GM21619 (cell line): Measurements from ENCODE around the gene RELA.
"Not testable (repeated sequence)": the region's sequence is repeated elsewhere in the genome, so short reads cannot be mapped to it uniquely, and the experiment has no call there.

Experiments
- ATAC-seq: cut with Tn5 transposase; IDR thresholded peaks from one replicate; pipeline ENCODE4 v1.9.1; 2021; ENCODE audit not compliant: unreplicated experiment

RELA gene

DNA sequence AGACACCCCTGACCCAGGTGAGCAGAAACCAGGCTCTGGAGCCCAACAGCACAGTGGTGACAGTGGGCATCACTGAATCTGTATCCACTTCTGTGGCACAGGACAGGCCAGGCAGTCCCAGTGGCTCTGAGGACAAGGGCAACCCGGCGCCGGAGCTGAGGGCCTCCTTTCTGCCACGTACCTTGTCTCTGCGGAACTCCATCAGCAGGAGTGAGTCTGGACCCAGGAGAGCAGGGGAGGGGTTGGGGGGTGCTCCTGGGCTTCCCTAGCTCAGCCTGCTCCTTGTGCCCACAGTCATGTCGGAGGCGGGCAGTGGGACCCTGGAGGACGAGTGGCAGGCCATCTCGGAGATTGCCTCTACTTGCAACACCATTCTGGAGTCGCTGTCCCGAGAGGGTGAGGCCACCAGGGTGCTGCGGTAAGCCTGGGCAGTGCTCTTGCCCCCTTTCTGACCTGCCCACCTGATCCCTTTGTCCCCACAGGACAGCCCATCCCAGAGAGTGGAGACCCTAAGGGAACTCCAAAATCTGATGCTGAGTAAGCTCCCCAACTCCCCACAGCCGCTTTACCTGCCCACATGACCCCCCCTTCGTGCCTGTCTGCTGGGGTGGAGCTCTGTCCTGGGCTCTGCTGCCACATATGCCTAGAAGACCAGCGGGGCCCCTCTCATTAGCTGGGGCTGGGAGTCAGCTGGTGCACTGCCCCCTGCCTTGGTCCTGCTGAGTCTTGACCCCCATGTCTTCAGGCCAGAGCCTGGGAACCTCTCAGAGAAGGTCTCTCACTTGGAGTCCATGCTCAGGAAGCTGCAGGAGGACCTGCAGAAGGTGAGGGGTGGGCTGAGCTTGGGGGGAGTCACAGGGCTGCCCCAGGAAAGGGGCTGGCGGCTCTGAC lies 12.8 kb downstream of the RELA start:
- no peak for ATAC-seq

DNA sequence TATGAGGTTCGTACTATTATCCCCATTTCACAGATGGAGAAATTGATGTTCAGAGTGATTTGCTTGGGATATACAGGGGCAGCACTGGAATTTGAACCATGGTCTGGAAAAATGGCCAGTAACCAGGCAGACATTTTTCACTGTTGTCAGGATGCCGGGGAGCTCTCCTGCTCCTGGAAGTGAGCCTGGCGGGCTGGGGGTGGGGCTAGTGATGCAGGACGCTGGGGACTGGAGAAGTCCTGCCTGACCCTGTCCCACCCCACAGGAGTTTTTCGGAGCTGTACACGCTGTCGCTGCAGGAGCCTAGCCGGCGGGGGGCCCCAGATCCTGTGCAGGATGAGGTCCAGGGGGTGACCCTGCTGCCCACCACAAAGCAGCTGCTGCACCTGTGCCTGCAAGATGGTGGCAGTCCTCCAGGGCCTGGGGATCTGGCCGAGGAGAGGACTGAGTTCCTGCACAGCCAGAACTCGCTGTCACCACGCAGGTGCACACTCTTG lies 13.7 kb downstream of the RELA start:
- no peak for ATAC-seq

- no peak for ATAC-seq
These were observed 15.6 kb downstream of the RELA start for GRCh38 chr11:65646958-65647701.

DNA sequence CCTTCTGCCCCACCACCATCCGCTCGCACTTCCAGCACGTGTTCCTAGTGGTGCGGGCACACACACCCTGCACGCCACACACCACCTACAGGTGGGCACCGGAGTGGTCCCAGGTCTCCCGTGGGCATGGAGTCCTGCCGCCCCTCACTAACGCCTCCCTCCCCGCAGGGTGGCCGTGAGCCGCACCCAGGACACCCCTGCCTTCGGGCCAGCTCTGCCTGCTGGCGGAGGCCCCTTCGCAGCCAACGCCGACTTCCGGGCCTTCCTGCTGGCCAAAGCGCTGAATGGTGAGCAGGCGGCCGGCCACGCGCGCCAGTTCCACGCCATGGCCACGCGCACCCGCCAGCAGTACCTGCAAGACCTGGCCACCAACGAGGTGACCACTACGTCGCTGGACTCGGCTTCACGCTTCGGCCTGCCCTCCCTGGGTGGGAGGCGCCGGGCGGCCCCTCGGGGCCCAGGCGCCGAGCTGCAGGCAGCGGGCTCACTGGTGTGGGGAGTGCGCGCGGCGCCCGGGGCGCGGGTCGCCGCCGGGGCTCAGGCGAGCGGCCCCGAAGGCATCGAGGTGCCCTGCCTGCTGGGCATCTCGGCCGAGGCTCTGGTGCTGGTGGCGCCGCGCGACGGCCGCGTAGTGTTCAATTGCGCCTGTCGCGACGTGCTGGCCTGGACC lies 16.3 kb downstream of the RELA start:
- ATAC-seq: no peak

- ATAC-seq: no peak
These were observed 17.0 kb downstream of the RELA start for GRCh38 chr11:65645710-65646109.

DNA sequence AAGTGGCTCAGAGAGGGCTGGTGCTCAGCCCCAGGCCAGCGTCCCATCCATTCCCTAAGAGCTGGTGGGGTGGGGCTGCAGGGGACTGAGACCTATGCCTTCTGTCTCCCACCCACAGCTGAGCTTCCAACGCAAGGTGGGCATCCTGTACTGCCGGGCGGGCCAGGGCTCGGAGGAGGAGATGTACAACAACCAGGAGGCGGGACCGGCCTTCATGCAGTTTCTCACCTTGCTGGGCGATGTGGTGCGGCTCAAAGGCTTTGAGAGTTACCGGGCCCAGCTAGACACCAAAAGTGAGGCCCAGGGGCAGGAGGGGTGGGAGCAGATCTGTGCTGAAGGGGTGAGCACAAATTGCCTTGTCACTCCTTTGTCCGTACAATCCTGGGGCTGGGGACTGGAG lies 17.9 kb downstream of the RELA start:
- no peak for ATAC-seq

- ATAC-seq: no peak
These were observed 18.7 kb downstream of the RELA start for GRCh38 chr11:65643971-65644370.

- ATAC-seq: no peak
These were observed 20.6 kb downstream of the RELA start for GRCh38 chr11:65642014-65642671.

GRCh38 chr11:65641297-65642013 lies 21.3 kb downstream of the RELA start:
- no peak for ATAC-seq

GRCh38 chr11:65640483-65641296 lies 22.0 kb downstream of the RELA start:
- ATAC-seq: no peak

DNA sequence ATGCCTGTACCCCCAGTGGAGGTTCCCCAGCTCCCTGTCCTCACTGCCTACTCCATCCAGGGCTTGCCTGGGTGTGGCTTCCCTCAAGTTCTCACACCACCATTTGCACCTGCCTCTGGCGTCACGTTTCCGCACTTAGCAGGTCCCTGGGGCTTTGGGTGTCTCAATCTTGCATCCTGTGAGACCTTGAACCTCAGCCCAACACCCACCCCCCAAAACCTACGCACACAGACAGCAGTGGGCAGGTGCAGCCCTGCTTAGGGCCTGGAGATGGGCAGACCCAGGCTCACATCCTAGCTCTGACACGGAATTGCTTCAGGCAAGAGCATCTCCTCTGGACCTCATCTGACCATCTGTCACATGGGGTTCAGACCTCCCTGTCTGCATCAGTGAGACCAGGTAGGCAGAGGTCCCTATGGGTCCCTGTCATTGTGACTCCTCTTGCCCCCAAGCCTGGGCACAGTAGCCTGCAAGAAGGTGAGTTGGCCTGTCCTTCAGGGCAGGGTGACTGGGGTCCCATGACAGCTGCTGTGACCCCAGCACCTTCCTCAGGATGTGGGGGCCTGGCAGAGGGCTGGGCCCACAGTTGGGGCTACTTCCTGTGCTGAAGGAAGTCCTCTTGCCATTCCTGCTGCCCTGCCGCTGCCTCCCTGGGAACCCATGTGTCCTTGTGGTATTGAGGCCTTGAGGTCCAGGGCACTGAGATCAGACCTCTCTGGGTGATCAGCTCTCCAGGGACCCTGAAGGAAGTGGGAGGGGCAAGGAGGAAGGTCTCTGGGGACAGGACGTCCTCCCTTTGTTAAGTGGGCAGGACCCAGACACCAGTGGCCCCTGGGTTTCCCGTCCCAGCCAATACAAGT lies 22.9 kb downstream of the RELA start:
- peak; percentile 38 for ATAC-seq

DNA sequence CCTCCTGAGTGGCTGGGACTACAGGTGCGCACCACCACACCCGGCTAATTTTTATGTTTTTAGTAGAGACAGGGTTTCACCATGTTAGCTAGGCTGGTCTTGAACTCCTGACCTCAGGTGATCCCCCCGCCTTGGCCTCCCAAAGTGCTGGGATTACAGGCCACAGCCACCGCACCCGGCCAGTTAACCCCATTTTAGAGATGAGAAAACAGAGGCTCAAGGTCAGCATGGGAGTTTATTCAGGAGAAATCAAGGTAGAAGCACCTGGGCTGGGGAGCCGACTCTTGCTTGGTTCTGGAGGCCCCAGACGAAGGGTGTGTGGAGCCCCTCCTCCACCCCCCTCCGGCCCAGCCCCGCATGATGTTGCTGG lies 23.5 kb downstream of the RELA start:
- ATAC-seq: not testable (repeated sequence)

DNA sequence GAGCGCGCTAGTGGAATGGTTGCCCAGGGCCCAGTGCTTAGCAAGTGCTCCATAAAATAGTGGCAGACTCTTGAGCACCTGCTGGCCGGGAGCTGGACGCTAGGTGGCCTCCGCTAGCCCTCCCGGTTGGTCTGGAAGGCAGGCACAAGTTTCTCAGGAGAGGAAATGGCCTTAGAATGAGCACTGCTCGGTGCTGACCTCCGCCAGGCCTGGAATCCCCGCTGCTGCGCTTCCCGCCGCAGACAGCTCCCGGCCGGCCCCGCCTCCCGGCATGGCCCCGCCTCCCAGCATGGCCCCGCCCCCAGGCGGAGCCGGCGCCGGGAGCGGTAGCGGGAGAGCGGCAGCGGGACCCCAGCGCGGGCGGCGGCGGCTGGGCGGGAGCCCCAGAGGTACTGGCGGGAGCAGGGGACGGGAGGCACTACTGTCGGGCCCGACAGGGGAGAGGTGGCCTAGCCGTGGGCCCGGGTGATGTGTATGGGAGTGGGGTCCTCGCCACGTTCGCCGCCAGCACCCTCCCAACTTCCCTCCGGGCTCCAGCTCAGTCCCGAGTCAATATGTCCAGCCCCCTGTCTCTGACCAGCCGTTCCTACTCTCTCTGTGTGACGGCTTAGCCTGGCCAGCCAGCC lies 24.8 kb downstream of the RELA start, which contains the start of gene SIPA1:
SIPA1 (plus strand) TSS at position 308 of the 626 bp plus-strand sequence. CDS start 2,821 bp downstream, outside the sequence.
- peak; percentile 26 for ATAC-seq

- no peak for ATAC-seq
These were observed 25.6 kb downstream of the RELA start for GRCh38 chr11:65637032-65637557.

DNA sequence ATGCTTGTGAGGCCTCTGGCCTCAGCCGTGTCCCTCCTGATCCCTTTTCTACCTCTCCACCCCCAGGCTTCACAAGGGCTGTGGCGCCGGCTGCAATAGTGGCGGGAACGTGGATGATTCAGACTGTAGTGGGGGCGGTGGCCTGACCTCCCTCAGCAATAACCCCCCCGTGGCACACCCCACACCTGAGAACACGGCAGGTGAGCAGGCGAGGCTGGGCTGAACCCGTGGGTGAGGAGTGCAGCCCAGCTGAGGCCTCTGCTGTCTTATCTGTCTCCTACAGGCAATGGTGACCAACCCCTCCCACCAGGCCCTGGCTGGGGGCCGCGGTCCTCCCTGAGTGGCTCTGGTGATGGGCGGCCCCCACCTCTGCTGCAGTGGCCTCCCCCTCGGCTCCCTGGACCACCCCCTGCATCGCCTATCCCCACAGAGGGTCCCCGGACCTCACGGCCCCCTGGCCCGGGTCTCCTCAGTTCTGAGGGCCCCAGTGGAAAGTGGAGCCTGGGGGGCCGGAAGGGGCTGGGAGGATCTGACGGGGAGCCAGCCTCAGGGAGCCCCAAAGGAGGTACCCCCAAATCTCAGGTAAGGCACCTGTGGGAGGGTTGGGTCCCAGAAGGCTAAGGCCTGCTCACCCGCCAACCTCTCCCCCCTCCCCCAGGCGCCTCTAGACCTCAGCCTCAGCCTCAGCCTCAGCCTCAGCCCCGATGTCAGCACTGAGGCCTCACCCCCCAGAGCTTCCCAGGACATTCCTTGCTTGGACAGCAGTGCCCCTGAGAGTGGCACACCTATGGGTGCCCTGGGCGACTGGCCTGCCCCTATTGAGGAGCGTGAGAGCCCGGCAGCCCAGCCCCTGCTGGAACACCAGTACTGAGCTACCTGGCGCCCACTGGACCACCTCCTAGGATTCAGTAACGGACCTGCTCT lies 26.3 kb downstream of the RELA start:
- ATAC-seq: no peak

DNA sequence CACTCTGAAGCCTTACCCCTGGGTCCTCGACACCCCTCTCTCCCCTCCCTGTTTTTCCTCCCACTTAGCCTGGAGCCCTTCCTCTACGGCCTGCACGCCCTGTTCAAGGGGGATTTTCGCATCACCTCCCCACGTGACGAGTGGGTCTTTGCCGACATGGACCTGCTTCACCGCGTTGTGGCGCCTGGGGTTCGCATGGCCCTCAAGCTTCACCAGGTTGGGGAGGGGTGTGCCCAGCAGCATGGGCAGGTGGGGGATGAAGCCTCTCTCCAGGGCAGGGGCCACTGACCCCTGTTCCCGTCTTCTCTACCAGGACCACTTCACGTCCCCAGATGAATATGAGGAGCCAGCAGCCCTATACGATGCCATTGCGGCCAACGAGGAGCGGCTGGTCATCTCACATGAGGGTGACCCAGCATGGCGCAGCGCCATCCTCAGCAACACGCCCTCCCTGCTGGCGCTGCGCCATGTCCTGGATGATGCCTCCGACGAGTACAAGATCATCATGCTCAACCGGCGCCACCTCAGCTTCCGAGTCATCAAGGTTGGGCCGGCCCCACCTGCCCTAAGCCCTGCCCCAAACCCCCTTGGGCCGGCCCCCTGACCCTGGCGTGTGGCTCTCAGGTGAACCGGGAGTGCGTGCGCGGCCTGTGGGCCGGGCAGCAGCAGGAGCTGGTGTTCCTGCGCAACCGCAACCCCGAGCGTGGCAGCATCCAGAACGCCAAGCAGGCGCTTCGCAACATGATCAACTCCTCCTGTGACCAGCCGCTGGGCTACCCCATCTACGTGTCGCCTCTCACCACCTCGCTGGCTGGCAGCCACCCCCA lies 27.6 kb downstream of the RELA start:
- ATAC-seq: no peak
